ENCODE measurements around the gene SERPINA5. TPM values are rescaled to one million over a fixed set of nuclear protein-coding genes. Genes with fewer than 3 reads are reported as not detected.
A peak's percentile ranks its signal among the peaks of the same experiment; 100 is the strongest.

Gene SERPINA5
- total RNA-seq, 1 donor from 2014 or later = 7.7 TPM

DNA sequence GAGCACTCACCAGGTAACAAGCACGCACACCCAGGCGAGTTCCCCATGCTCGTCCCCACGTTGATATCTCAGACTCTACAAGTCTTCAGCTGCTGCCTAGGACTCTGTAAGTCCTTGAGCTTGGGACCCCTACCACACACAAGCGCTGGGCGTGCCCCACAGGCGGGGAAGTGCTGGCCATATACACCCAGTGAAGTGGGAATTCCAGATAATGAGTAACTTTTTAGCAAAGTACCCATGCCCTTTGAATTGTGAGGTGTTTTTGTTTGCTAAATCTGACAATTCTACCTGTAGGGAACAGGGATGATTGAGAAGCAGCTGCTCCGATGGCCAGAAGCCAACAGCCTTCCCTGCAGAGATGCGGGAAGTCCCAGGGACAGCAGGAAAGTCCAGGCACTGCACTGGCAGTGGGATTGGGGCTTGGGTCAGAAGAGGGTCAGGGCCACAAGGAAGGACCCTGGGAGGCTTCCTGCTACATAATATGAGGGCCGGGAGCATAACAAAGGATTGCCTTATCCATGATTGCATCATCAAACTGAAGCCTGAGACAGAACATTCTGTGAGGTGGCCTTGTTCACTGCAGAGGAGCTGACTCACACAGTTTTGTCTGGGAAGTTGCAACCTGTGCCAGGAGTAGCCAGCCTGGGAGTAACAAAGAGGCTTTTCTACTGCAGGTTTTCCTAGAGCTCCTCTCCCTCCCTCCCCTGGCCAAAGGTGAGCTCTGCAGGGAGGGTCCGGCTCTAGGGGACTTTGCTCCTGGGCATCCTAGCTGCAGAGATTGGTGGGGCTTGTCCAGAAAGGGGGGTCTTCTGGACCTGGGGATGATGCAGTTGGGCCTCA lies 17.8 kb downstream of the SERPINA5 start:
- DNase-seq (ENCODE audit: extremely low spot score, unreplicated experiment) = no peak
- TF ChIP-seq, protein P1, sequence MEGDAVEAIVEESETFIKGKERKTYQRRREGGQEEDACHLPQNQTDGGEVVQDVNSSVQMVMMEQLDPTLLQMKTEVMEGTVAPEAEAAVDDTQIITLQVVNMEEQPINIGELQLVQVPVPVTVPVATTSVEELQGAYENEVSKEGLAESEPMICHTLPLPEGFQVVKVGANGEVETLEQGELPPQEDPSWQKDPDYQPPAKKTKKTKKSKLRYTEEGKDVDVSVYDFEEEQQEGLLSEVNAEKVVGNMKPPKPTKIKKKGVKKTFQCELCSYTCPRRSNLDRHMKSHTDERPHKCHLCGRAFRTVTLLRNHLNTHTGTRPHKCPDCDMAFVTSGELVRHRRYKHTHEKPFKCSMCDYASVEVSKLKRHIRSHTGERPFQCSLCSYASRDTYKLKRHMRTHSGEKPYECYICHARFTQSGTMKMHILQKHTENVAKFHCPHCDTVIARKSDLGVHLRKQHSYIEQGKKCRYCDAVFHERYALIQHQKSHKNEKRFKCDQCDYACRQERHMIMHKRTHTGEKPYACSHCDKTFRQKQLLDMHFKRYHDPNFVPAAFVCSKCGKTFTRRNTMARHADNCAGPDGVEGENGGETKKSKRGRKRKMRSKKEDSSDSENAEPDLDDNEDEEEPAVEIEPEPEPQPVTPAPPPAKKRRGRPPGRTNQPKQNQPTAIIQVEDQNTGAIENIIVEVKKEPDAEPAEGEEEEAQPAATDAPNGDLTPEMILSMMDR (conservative IDR thresholded peaks at IDR 0.05) = peak; percentile 26
- H3K4me3 Mint-ChIP-seq = peak overlapping the region; percentile 48
- no peaks in the 10 kb centered on the region for H3K36me3 Mint-ChIP-seq
- peak overlapping the region; percentile 84 for H3K27ac Mint-ChIP-seq
- no peaks in the 10 kb centered on the region for H3K9me3 Mint-ChIP-seq
- H3K27me3 Mint-ChIP-seq = no peaks in the 10 kb centered on the region
- peaks cover 52% of the 10 kb centered on the region for H3K4me1 Mint-ChIP-seq (ENCODE audit: unreplicated experiment)

DNA sequence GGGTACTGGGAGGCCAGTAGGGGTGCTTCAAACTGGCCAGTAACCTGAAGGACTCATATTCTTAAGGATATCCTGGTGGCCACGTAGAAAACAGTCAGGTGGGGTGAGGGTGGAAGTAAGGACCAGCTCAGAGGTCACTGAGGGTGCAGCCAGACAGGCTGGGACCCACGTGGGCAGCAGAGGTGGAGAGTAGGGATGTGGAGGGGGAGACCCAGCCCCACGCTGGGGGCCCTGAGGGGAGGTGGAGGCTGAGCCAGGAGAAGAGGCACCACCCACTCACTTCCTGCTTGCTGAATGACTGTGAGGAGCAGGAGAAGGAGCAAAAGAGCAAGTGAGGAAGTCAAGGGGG lies 18.4 kb downstream of the SERPINA5 start:
- peak overlapping the region; percentile 84 for H3K27ac Mint-ChIP-seq
- peaks cover 50% of the 10 kb centered on the region for H3K4me1 Mint-ChIP-seq (ENCODE audit: unreplicated experiment)
- H3K9me3 Mint-ChIP-seq = no peaks in the 10 kb centered on the region
- TF ChIP-seq, protein P1 (conservative IDR thresholded peaks at IDR 0.05) = peak; percentile 16
- H3K36me3 Mint-ChIP-seq = no peaks in the 10 kb centered on the region
- DNase-seq (ENCODE audit: extremely low spot score, unreplicated experiment) = no peak
- H3K27me3 Mint-ChIP-seq = no peaks in the 10 kb centered on the region
- H3K4me3 Mint-ChIP-seq = peak overlapping the region; percentile 48

DNA sequence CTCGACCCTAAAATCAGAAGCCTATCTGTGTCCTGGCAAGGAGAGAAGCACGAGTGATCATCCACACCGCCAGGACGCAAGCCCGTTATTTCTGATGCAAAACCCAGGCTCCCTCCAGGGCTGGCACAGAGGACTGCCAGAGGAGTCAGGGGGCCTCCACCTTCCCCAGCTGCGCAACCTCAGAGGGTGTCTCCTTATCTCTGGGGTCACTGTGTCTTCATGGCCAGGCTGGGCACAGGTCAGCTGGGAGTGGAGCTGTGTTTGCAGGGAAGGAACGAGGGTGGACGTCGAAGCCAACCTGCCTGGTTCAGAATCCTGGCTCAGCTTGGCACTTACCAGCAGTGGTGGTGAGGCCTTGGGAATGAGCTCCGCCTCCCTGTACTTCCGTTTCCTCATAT lies 18.9 kb downstream of the SERPINA5 start:
- peak overlapping the region; percentile 42 for H3K27ac Mint-ChIP-seq
- peaks cover 45% of the 10 kb centered on the region for H3K4me1 Mint-ChIP-seq (ENCODE audit: unreplicated experiment)

DNA sequence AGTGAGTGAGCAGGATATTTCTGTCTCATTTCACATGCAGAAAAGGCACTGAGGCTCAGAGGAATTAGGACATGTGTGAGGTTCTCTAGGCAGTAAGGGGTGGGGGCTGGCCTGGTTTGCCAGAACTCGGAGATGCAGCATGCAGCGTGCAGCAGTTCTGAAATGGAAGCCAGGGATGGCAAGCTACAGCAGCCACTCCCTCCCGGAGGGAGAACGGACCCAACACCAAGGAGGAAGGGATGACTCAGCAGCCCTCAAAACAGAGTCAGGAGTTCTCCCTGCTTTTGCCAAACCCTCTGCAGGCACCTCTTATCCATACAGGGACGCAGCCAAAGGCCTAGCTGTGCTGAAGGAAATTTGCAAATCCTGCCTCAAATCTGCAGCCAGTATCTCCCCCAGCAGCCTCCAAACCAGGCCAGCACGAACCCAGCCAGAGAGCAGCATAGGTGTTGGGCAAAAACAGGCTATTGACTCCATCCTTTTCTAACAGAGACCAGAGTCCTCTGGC lies 20.7 kb downstream of the SERPINA5 start:
- no peaks in the 10 kb centered on the region for H3K36me3 Mint-ChIP-seq
- no peaks in the 10 kb centered on the region for H3K27me3 Mint-ChIP-seq
- TF ChIP-seq, protein P1 (conservative IDR thresholded peaks at IDR 0.05) = no peak
- no peak overlapping the region for H3K27ac Mint-ChIP-seq
- peaks cover 39% of the 10 kb centered on the region for H3K4me1 Mint-ChIP-seq (ENCODE audit: unreplicated experiment)
- no peak overlapping the region for H3K4me3 Mint-ChIP-seq
- no peaks in the 10 kb centered on the region for H3K9me3 Mint-ChIP-seq
- no peak for DNase-seq (ENCODE audit: extremely low spot score, unreplicated experiment)

More for the DNA sequence above, 18.9 kb downstream of the SERPINA5 start:
- TF ChIP-seq, protein P1 (conservative IDR thresholded peaks at IDR 0.05) = no peak
- Mint-ChIP-seq H3K9me3 (no peaks in the 10 kb centered on the region), H3K27me3 (no peaks in the 10 kb centered on the region), H3K4me3 (no peak overlapping the region), H3K36me3 (no peaks in the 10 kb centered on the region)
- DNase-seq (ENCODE audit: extremely low spot score, unreplicated experiment) = no peak

DNA sequence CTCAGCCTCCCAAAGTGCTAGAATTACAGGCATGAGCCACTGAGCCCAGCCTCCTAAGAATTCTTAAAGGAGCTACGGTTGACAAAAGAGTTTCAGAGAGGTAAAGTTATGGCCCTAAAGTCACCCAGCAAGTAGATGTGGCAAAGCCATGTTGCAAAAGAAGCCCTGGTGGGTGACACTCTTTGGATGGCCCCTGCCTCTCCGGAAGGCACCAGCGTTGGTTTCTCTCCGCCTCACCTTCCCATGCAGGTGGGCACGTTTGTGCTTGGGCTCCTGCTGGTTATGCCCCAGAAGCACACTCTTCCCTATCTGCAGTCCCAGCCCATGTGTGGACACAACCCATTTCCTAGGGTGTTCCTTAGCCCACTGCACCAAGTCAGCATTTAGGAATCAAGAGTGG lies 21.5 kb downstream of the SERPINA5 start:
- TF ChIP-seq, protein P1 (conservative IDR thresholded peaks at IDR 0.05) = no peak
- Mint-ChIP-seq H3K4me3 (no peak overlapping the region), H3K27me3 (no peaks in the 10 kb centered on the region), H3K36me3 (no peaks in the 10 kb centered on the region), H3K27ac (no peak overlapping the region), H3K4me1 (ENCODE audit: unreplicated experiment) (peaks cover 39% of the 10 kb centered on the region), H3K9me3 (no peaks in the 10 kb centered on the region)
- DNase-seq (ENCODE audit: extremely low spot score, unreplicated experiment) = no peak

All from type B pancreatic cell (in vitro differentiated cells).